Tibial nerve (tissue), 4 donors: ENCODE data around the gene RUVBL1. TPM values are rescaled to one million over a fixed set of nuclear protein-coding genes. Genes with fewer than 3 reads are reported as not detected.

Experiments
- DNase-seq, 2 donors: peaks; one replicate each; pipeline ENCODE4 v3.0.0-alpha.2; 2019; ENCODE audit warnings: low spot score in 2 of 2
- H3K27ac ChIP-seq, 4 donors: fragments of 200-600 bp; sonication (generic) in 3 of 4; one replicate each; pipeline ENCODE4 v1.5.1; 2017 to 2019; ENCODE audit warnings: mild to moderate bottlenecking in 1 of 4
- H3K27me3 ChIP-seq, 2 donors: fragments of 200-600 bp; sonication (generic) in 1 of 2; one replicate each; pipeline versions ENCODE4 v1.5.1 to v1.6.0; 2017 to 2019
- H3K36me3 ChIP-seq, 3 donors: fragments of 200-600 bp; sonication (generic); one replicate each; pipeline ENCODE4 v1.5.1; 2018 to 2019
- H3K4me1 ChIP-seq, 4 donors: fragments of 200-600 bp; sonication (generic) in 3 of 4; one replicate each; pipeline ENCODE4 v1.5.1; 2017 to 2019
- H3K4me3 ChIP-seq, 4 donors: fragments of 200-600 bp; sonication (generic) in 3 of 4; one replicate each; pipeline ENCODE4 v1.5.1; 2017 to 2019; ENCODE audit warnings: mild to moderate bottlenecking in 1 of 4, moderate library complexity in 1 of 4
- H3K9me3 ChIP-seq, 4 donors: fragments of 200-600 bp; sonication (generic) in 3 of 4; one replicate each; pipeline ENCODE4 v1.5.1; 2017 to 2019
- EP300 ChIP-seq, 2 donors: sonication (generic); formaldehyde crosslinking; IDR thresholded peaks; one replicate each; pipeline ENCODE4 v1.6.1; 2017; ENCODE audit warnings: antibody characterized with exemption in 2 of 2, mild to moderate bottlenecking in 1 of 2
- POLR2A ChIP-seq, 2 donors: fragments of 450-650 bp; IDR thresholded peaks; one replicate each; pipeline ENCODE4 v1.6.1; 2017; ENCODE audit warnings: antibody characterized with exemption in 2 of 2, mild to moderate bottlenecking in 2 of 2, moderate library complexity in 2 of 2
- WGBS, 2 donors: methylation state at CpG; one replicate each; pipeline ENCODE4 v1.1.5; 2018; 5-methylcytosine and 5-hydroxymethylcytosine counted together
- total RNA-seq, 4 donors: library from RNA; depleted of rRNA; stranded (reverse); fragments of >200 nt; gene quantifications; one replicate each; pipeline ENCODE4 v1.1.0, GENCODE V29; 2016
- TF ChIP-seq, protein P1 (sequence below), 5 experiments: fragments of 200-600 bp in 3 of 5; fragments of 450-650 bp in 2 of 5; sonication (generic) in 3 of 5; IDR thresholded peaks; one replicate each; pipeline ENCODE4 v1.5.1; 2016 to 2019; ENCODE audit warnings: antibody characterized with exemption in 5 of 5, mild to moderate bottlenecking in 3 of 5, moderate library complexity in 2 of 5

Gene RUVBL1
- total RNA-seq, 4 donors from 2014 or later, result 29.7 to 41.7 (median 34.1) TPM

DNA sequence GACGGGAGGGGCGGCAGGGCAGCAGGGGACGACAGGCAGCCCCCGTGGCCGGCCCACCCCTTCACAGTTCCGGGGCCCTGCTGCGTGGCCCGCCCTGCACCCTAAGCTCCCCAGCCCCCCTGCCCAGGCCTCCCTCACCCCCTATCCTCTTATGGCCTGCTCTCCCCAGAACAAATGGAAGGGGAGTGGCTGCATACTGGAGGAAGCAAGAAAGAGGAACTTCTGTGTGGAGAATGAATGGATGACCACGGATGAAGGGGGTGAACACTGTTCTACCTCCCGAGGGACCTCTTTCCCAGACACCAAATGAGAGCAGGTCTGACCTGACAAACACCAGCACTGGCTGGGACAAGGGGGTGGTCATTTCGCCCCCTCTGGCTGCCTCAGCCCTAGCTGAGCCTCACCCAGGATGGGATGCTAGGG lies 46.4 kb downstream of the RUVBL1 start:
- TF ChIP-seq, protein P1, sequence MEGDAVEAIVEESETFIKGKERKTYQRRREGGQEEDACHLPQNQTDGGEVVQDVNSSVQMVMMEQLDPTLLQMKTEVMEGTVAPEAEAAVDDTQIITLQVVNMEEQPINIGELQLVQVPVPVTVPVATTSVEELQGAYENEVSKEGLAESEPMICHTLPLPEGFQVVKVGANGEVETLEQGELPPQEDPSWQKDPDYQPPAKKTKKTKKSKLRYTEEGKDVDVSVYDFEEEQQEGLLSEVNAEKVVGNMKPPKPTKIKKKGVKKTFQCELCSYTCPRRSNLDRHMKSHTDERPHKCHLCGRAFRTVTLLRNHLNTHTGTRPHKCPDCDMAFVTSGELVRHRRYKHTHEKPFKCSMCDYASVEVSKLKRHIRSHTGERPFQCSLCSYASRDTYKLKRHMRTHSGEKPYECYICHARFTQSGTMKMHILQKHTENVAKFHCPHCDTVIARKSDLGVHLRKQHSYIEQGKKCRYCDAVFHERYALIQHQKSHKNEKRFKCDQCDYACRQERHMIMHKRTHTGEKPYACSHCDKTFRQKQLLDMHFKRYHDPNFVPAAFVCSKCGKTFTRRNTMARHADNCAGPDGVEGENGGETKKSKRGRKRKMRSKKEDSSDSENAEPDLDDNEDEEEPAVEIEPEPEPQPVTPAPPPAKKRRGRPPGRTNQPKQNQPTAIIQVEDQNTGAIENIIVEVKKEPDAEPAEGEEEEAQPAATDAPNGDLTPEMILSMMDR (IDR thresholded peaks at IDR 0.05), result no peak
- no peak for DNase-seq
- 18 to 27% methylated on average over 4 to 7 of the region's 11 CpGs for WGBS, 2 donors
- Histone ChIP-seq H3K9me3 (no peaks in the 10 kb centered on the region), H3K27me3 (no peaks in the 10 kb centered on the region), H3K36me3 (peaks cover 0 to 47% (median 0%) of the 10 kb centered on the region in 3 donors), H3K4me1 (peaks cover 0 to 27% (median 6%) of the 10 kb centered on the region in 4 donors), H3K27ac (peak overlapping the region in 1 of 4 donors; percentile 66), H3K4me3 (peak overlapping the region; percentile 30 to 54 (median 36))

DNA sequence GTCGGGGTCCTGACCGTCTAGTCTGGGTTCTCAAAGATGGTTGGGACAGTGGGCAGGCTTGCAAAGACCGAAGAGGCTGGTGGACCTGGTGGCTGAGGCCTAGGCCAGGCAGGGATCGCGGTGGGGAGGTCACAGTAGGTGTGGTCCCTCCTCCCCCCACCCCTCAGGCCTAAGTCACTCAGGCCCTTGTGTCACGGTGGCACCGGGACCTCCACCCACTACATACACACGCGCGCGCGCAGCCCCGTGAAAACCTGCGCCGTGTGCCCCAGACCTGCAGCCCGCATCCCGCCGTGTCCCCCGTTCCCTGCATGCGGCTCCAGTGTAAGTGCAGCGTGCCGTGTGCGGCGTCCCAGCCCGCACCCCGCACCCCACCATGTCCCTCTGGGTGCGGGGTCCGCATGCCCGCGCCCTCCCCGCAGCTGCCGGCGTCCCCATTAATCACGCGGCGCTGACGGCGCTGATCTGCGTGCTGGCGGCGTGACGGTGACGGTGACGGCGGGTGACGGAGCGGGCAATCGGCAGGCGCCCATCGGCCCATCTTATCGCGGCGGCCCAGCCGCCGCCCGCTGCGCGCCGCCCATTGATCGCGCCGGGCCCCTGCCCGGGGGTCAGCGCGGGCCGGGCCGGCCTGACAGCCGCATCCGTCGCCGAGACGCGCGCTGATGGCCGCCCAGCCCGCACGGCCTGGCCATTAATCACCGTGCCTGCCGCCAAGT lies 47.0 kb downstream of the RUVBL1 start:
- DNase-seq, result no peak
- 1 to 8% methylated on average over 18 to 43 of the region's 79 CpGs for WGBS, 2 donors
- peaks cover 0 to 27% (median 6%) of the 10 kb centered on the region in 4 donors for H3K4me1 ChIP-seq

DNA sequence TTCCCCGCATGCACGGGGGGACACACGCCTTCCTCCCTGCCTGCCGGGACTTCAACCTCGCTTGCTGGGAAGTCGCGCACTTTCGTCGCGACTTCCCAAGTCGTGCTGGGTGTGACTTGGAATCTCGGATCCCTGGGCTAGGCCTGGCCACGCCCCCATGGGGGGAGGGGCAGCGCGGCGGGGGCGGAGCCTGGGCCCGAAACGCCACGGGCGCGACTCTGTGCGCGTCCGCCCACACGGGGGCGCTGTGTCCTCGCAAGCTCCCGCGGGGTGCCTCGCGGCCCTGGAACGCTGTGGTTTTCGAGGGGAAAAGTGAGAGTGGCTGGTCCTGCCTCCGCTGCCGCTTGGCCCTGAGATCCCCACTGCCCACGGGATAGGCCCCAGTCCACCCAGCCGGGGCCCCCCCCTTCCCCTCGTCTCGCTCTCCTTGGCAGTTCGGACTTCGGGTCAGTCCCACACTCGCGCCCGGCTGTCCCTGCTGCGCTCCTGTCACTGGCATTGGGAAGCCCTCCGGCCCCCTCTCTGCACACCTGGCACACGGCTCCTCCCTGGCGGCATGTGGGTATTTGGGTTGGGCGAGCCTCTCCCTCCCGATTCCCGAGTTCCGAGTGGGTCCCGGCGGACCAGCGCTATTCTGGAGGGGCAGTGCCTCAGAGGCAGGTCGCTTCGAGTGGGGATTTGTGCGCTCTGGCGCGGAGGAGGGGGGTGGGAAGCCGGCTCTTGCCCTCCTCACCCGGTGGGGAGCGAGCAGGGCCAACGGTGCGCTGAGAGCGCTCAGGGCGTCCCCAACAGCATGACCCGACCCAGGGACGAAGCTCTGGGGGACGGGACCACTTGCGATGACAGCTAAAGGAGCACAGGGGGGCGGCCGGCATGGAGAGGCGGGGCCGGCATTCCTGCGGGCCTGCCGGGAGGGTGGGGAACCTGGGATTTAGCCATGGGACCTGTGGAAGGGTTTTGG lies 47.8 kb downstream of the RUVBL1 start:
- DNase-seq, result peak; percentile 74 to 82

More for the DNA sequence above, 47.0 kb downstream of the RUVBL1 start:
- no peaks in the 10 kb centered on the region for H3K9me3 ChIP-seq
- peak overlapping the region; percentile 30 to 54 (median 44) for H3K4me3 ChIP-seq
- H3K27me3 ChIP-seq, result no peaks in the 10 kb centered on the region
- TF ChIP-seq POLR2A (IDR thresholded peaks at IDR 0.05) (no peak), EP300 (IDR thresholded peaks at IDR 0.05) (no peak)
- TF ChIP-seq, protein P1 (IDR thresholded peaks at IDR 0.05), result no peak
- H3K36me3 ChIP-seq, result peaks cover 0 to 47% (median 0%) of the 10 kb centered on the region in 3 donors
- peak overlapping the region in 2 of 4 donors; percentile 37 to 66 for H3K27ac ChIP-seq

DNA sequence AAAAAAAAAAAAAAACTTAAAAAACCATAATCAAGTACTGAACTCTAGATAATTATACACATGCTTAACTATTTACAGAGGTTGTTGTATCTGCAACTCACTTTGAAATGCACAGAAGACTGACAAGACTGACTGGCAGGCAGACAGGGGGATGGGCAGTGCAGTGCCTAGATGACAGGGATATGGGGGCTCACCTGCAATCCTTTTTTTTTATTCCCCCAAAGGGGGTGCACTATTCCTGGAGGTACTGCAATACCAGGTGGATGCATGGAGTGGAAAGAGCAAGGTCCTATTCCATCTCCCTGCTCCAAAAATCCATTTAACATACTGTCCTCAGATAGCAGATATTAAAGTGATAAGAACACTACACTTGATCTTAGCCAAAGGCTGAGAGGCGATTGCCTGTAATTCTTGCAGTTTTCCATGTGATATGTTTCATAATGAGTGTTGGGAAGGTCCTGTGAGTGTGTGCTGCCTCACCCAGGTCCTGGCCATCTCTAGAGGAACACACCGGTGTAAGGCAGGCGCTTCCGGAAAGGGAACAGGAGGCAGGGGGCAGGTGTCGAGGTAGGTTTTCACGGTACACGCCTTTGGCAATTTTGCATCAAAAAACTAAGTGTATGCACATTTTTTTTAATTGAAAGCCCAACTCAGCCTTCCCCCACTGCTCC lies 48.6 kb downstream of the RUVBL1 start:
- peaks cover 0 to 49% (median 10%) of the 10 kb centered on the region in 3 donors for H3K36me3 ChIP-seq
- peaks cover 0 to 31% (median 6%) of the 10 kb centered on the region in 4 donors for H3K4me1 ChIP-seq
- 7 to 12% methylated on average over 7 of the region's 7 CpGs for WGBS, 2 donors
- no peaks in the 10 kb centered on the region for H3K27me3 ChIP-seq
- H3K4me3 ChIP-seq, result peak overlapping the region; percentile 30 to 54 (median 44)
- TF ChIP-seq, protein P1 (IDR thresholded peaks at IDR 0.05), result no peak
- TF ChIP-seq EP300 (IDR thresholded peaks at IDR 0.05) (no peak), POLR2A (IDR thresholded peaks at IDR 0.05) (no peak)
- no peaks in the 10 kb centered on the region for H3K9me3 ChIP-seq
- no peak for DNase-seq
- H3K27ac ChIP-seq, result peak overlapping the region in 3 of 4 donors; percentile 5 to 66 (median 17)

More for the DNA sequence above, 47.8 kb downstream of the RUVBL1 start:
- H3K27me3 ChIP-seq, result no peaks in the 10 kb centered on the region
- H3K9me3 ChIP-seq, result no peaks in the 10 kb centered on the region
- WGBS, 2 donors, result 2 to 9% methylated on average over 45 to 46 of the region's 78 CpGs
- H3K4me1 ChIP-seq, result peaks cover 0 to 31% (median 6%) of the 10 kb centered on the region in 4 donors
- peak overlapping the region; percentile 30 to 54 (median 44) for H3K4me3 ChIP-seq
- peak overlapping the region in 2 of 4 donors; percentile 5 to 66 for H3K27ac ChIP-seq
- peaks cover 0 to 47% (median 6%) of the 10 kb centered on the region in 3 donors for H3K36me3 ChIP-seq
- TF ChIP-seq, protein P1 (IDR thresholded peaks at IDR 0.05), result peak; percentile 96 to 99 (median 97)
- peak in 1 of 2 donors; percentile 46 for TF ChIP-seq EP300 (IDR thresholded peaks at IDR 0.05)
- TF ChIP-seq POLR2A (IDR thresholded peaks at IDR 0.05), result peak in 1 of 2 donors; percentile 23
